Ishikawa (cell line): ENCODE measurements around the gene IDH3B.

ENCODE experiments used
- CEBPB ChIP-seq: IDR thresholded peaks from 2 replicates; pipeline ENCODE4 v1.6.1; 2012
- CREB1 ChIP-seq: IDR thresholded peaks from 2 replicates; pipeline ENCODE4 v1.6.1; 2012; ENCODE audit warnings: low read depth
- EGR1 ChIP-seq: IDR thresholded peaks from 2 replicates; pipeline ENCODE4 v1.6.1; 2012
- EP300 ChIP-seq: IDR thresholded peaks from 2 replicates; pipeline ENCODE4 v1.6.1; 2012; ENCODE audit warnings: borderline replicate concordance
- FOXM1 ChIP-seq: IDR thresholded peaks from 2 replicates; pipeline ENCODE4 v1.6.1; 2012; ENCODE audit warnings: low read depth, borderline replicate concordance
- MAX ChIP-seq: IDR thresholded peaks from 2 replicates; pipeline ENCODE4 v1.6.1; 2012
- NFIC ChIP-seq: IDR thresholded peaks from 2 replicates; pipeline ENCODE4 v1.6.1; 2012
- RAD21 ChIP-seq: IDR thresholded peaks from 2 replicates; pipeline ENCODE4 v1.6.1; 2012; ENCODE audit warnings: low read depth
- TAF1 ChIP-seq: IDR thresholded peaks from 2 replicates; pipeline ENCODE4 v1.6.1; 2012; ENCODE audit warnings: low read depth, mild to moderate bottlenecking
- TCF12 ChIP-seq: IDR thresholded peaks from 2 replicates; pipeline ENCODE4 v1.6.1; 2012; ENCODE audit warnings: low read depth
- TEAD4 ChIP-seq: IDR thresholded peaks from 2 replicates; pipeline ENCODE4 v1.6.1; 2012
- USF1 ChIP-seq: IDR thresholded peaks from 2 replicates; pipeline ENCODE4 v1.6.1; 2012
- YY1 ChIP-seq: IDR thresholded peaks from 2 replicates; pipeline ENCODE4 v1.6.1; 2012; ENCODE audit warnings: low read depth
- ZBTB7A ChIP-seq: IDR thresholded peaks from 2 replicates; pipeline ENCODE4 v1.6.1; 2012; ENCODE audit warnings: low read depth
- TF ChIP-seq, protein P1 (sequence below): IDR thresholded peaks from 2 replicates; pipeline ENCODE4 v1.6.1; 2012; ENCODE audit warnings: low read depth, mild to moderate bottlenecking

Gene IDH3B

DNA sequence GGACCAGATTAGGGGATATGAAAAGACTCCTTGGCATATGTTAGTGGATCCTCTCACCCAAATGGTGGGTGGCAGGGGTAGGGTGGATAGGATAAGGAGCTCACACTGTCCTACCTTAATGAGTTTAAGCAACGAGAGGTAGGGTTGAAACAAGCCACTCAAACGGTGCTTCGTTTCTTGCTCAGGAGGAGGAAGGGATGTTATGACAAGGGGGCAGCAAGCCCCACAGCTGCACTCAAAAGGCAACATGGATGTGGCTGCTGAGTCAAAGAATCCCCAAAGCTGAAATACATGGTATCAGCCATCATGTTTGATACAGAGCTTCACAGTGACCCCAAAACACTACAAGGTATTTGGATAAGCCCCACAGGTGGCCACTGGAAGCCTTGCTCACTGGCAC, 8.4 kb upstream of the IDH3B start:
- TF ChIP-seq YY1 = no peak
- TF ChIP-seq ZBTB7A = no peak
- no peak for TF ChIP-seq CEBPB
- no peak for TF ChIP-seq TCF12

DNA sequence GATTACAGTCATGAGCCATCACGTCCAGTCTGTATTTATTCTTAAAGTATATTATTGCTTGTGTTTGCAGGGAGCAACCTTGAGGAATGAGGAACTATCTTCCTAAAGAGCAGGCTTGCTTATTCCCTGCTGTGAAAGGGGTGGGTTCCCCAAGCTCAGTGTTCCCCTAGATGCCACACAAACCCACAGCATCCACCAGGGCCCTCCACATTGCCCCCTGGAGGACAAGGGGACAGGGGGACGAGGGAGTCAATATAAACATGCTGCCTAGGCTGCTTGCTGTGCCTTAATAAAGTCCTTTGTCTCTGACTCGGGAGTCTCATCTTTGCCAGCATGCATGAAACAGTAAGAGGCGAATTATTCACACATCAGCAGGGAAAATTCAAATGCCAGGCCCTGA, 8.0 kb upstream of the IDH3B start:
- TF ChIP-seq EP300 (no peak), ZBTB7A (no peak), CREB1 (no peak), NFIC (no peak), TEAD4 (no peak), MAX (no peak), FOXM1 (no peak), YY1 (no peak), TAF1 (no peak), EGR1 (no peak), CEBPB (no peak), TCF12 (no peak), USF1 (no peak), RAD21 (no peak)
- TF ChIP-seq, protein P1, sequence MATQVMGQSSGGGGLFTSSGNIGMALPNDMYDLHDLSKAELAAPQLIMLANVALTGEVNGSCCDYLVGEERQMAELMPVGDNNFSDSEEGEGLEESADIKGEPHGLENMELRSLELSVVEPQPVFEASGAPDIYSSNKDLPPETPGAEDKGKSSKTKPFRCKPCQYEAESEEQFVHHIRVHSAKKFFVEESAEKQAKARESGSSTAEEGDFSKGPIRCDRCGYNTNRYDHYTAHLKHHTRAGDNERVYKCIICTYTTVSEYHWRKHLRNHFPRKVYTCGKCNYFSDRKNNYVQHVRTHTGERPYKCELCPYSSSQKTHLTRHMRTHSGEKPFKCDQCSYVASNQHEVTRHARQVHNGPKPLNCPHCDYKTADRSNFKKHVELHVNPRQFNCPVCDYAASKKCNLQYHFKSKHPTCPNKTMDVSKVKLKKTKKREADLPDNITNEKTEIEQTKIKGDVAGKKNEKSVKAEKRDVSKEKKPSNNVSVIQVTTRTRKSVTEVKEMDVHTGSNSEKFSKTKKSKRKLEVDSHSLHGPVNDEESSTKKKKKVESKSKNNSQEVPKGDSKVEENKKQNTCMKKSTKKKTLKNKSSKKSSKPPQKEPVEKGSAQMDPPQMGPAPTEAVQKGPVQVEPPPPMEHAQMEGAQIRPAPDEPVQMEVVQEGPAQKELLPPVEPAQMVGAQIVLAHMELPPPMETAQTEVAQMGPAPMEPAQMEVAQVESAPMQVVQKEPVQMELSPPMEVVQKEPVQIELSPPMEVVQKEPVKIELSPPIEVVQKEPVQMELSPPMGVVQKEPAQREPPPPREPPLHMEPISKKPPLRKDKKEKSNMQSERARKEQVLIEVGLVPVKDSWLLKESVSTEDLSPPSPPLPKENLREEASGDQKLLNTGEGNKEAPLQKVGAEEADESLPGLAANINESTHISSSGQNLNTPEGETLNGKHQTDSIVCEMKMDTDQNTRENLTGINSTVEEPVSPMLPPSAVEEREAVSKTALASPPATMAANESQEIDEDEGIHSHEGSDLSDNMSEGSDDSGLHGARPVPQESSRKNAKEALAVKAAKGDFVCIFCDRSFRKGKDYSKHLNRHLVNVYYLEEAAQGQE = no peak

DNA sequence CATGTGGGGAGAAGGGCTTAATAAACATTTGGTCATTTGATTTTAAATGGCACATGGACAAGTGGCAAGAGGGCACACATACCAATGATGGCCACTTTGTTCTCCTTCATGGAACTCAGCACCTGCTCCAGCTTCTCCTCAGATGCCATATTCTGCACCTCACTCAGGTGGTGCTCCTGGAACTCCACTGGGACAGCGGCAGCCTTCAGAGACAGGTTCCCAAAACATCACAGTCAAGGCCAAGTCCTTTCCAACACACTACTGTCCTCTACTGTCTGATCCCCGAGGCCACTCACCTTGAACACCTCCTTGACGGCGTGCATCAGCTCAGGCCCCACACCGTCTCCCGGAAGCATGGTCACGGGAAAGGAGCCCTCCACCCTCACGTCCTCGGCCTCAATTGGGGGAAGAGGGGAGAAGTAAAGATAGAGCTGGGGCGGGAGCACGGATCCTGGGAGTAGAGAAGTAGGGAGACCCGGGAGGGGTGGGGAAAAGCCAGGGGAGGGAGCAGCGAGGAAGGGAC, 591 bp downstream of the IDH3B start:
- TF ChIP-seq TAF1 (no peak), NFIC (no peak), EGR1 (no peak), YY1 (no peak)

DNA sequence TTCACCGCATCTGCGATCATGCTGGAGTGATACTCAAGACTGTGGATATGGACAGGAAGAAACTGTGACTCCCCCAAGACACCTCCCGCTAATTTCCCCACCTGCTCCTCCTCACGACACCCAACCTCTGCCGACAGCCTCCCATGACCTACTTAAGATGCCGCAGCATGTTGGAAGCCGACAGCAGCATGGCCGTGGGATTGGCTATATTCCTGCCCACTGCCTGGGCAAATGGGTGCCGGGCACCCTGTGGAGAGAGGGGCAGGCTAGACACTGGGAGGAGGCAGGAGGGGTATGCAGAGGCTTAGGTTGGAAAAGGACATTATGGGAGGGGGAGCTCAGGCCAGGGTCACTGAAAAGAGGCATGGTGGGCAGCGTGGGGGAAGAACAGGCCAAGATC, 4.5 kb downstream of the IDH3B start:
- no peak for TF ChIP-seq RAD21
- no peak for TF ChIP-seq EP300
- no peak for TF ChIP-seq FOXM1
- TF ChIP-seq ZBTB7A = no peak
- no peak for TF ChIP-seq NFIC
- TF ChIP-seq MAX = no peak
- TF ChIP-seq TEAD4 = no peak
- no peak for TF ChIP-seq CREB1
- TF ChIP-seq CEBPB = no peak
- TF ChIP-seq TAF1 = no peak

- no peak for TF ChIP-seq TAF1
- TF ChIP-seq TCF12 = no peak
- TF ChIP-seq RAD21 = no peak
Measured at GRCh38 chr20:2658414-2659354, 5.3 kb downstream of the IDH3B start.

DNA sequence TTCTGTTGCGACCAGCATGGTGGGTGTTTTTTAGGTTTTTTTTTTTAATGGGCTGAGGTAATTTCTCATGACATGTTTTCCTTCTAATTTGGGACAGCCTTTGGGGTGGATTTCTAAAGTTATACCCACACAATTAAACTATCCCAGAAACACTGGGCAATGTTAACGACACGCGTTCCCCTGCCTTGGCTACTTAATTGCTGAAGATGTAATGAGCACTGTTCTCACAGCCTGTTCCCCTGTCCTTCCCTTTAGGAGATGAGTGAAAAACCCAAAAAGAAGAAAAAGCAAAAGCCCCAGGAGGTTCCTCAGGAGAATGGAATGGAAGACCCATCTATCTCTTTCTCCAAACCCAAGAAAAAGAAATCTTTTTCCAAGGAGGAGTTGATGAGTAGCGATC, 6.3 kb downstream of the IDH3B start:
- TF ChIP-seq EP300 (no peak), NFIC (no peak)
- TF ChIP-seq, protein P1 = no peak

DNA sequence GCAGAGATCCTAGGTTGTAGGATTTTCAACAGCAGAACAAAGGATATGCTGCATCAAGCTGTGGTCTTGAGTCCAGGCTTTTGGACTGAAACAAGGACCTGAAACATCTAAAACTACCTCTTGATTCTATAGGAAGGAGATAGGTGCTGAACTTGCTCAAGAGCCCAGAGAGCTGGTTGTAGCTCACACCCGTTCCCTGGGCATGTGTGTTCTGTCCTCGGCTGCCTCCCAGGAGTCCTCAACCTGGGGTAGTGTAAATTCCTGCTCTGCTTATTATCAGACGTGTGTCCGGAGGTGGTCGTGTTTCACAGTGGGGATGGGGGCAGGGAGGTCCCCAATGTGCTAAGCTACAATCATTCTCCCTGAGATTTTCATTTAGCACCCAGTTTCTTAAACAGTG, 6.8 kb downstream of the IDH3B start:
- TF ChIP-seq CEBPB (no peak), ZBTB7A (no peak), RAD21 (no peak), EP300 (no peak), YY1 (no peak)
- TF ChIP-seq, protein P1 = no peak
